GM18867 (cell line): ENCODE results near the gene ATAD1.
"Not testable (repeated sequence)": the region's sequence is repeated elsewhere in the genome, so short reads cannot be mapped to it uniquely, and the experiment has no call there.

Source experiments
- ATAC-seq: cut with Tn5 transposase; IDR thresholded peaks from one replicate; pipeline ENCODE4 v1.9.1; 2021; ENCODE audit warnings: mild to moderate bottlenecking, moderate library complexity; ENCODE audit not compliant: unreplicated experiment

The ATAD1 gene

GRCh38 chr10:87817609-87818504, at the start of gene ATAD1:
TSS of gene ATAD1 (minus strand) at chr10:87818226. CDS start at chr10:87814599, 3,627 bp downstream.
- ATAC-seq, result peak; percentile 73

GRCh38 chr10:87867453-87867852, 49.4 kb upstream of the ATAD1 start:
- no peak for ATAC-seq

- ATAC-seq, result no peak
Observed at GRCh38 chr10:87866412-87866974, 48.5 kb upstream of the ATAD1 start.

- no peak for ATAC-seq
Observed at GRCh38 chr10:87865241-87865881, 47.3 kb upstream of the ATAD1 start.

GRCh38 chr10:87864496-87865059, 46.6 kb upstream of the ATAD1 start:
- no peak for ATAC-seq

GRCh38 chr10:87863951-87864495, 46.0 kb upstream of the ATAD1 start:
- not testable (repeated sequence) for ATAC-seq

- peak; percentile 43 for ATAC-seq
Observed at GRCh38 chr10:87863053-87863943, 45.3 kb upstream of the ATAD1 start, which contains the start of the genes KLLN and PTEN. TSS of gene KLLN (minus strand) at chr10:87863533. CDS start at chr10:87862487, 1,046 bp downstream. TSS of gene PTEN (plus strand) at chr10:87863625. CDS start at chr10:87864470, 845 bp downstream.

- peak; percentile 16 for ATAC-seq
Observed at GRCh38 chr10:87862679-87863052, 44.6 kb upstream of the ATAD1 start.

GRCh38 chr10:87861953-87862678, 44.1 kb upstream of the ATAD1 start:
- peak; percentile 50 for ATAC-seq

GRCh38 chr10:87861566-87861952, 43.5 kb upstream of the ATAD1 start:
- ATAC-seq, result peak; percentile 16

- no peak for ATAC-seq
Observed at GRCh38 chr10:87860816-87861403, 42.9 kb upstream of the ATAD1 start.

- ATAC-seq, result no peak
Observed at GRCh38 chr10:87860156-87860795, 42.2 kb upstream of the ATAD1 start.

GRCh38 chr10:87855665-87856064, 37.6 kb upstream of the ATAD1 start:
- not testable (repeated sequence) for ATAC-seq

GRCh38 chr10:87855247-87855646, 37.2 kb upstream of the ATAD1 start:
- ATAC-seq, result not testable (repeated sequence)

- no peak for ATAC-seq
Observed at GRCh38 chr10:87852089-87852488, 34.1 kb upstream of the ATAD1 start.

GRCh38 chr10:87850742-87851205, 32.7 kb upstream of the ATAD1 start:
- no peak for ATAC-seq

GRCh38 chr10:87849001-87849400, 31.0 kb upstream of the ATAD1 start:
- ATAC-seq, result no peak

- no peak for ATAC-seq
Observed at GRCh38 chr10:87847550-87847949, 29.5 kb upstream of the ATAD1 start.
